ENCODE measurements around the gene TAF11L14. TPM values are rescaled to one million over a fixed set of nuclear protein-coding genes. Genes with fewer than 3 reads are reported as not detected.
"Not testable (repeated sequence)": the region's sequence is repeated elsewhere in the genome, so short reads cannot be mapped to it uniquely, and the experiment has no call there.

Gene TAF11L14
- total and polyA plus RNA-seq, 8 donors = not detected

DNA sequence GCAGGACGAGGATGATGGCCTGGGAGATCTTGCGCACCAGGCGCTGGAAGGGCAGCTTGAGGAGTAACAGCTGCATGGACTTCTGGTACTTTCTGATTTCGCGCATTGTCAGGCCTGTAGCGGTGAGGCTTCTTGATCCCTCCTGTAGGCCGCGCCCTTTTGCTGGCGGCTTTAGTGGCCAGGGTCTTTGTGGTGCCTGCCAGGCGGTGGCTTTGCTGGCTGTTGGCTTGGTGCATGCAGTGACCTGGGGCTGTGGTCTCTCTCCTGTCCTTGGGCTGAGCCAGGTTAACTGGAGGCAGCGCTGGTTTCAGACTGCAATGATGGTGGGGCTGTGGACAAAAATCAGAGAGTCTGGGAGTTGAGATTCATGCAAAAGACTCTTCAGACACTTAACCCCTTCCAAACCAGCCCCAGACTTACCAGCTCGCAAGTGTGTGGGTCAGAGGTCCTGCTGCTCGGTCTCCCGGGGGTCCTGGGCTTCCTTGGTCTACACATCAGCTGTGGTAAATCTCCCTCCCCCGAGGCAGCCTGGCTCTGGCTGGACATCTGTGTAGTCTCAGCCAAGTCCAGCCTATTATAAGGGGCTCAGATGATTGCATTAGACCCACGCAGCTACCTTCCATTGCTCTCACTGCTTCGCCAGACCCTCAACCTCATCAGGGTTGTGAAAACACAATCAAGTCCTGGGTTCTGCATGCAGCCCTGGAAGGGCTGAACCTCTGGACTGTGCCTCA is 19.2 kb upstream of the TAF11L14 start:
- peak in 1 of 4 donors; percentile 51 for DNase-seq
- Histone ChIP-seq H3K27ac (no peak overlapping the region), H3K36me3 (no peaks in the 10 kb centered on the region), H3K27me3 (no peaks in the 10 kb centered on the region), H3K4me3 (no peak overlapping the region), H3K4me1 (no peaks in the 10 kb centered on the region), H3K9me3 (no peaks in the 10 kb centered on the region)
- intact Hi-C loops (cut with DNase I) = no loop called here
- TF ChIP-seq, protein P1, sequence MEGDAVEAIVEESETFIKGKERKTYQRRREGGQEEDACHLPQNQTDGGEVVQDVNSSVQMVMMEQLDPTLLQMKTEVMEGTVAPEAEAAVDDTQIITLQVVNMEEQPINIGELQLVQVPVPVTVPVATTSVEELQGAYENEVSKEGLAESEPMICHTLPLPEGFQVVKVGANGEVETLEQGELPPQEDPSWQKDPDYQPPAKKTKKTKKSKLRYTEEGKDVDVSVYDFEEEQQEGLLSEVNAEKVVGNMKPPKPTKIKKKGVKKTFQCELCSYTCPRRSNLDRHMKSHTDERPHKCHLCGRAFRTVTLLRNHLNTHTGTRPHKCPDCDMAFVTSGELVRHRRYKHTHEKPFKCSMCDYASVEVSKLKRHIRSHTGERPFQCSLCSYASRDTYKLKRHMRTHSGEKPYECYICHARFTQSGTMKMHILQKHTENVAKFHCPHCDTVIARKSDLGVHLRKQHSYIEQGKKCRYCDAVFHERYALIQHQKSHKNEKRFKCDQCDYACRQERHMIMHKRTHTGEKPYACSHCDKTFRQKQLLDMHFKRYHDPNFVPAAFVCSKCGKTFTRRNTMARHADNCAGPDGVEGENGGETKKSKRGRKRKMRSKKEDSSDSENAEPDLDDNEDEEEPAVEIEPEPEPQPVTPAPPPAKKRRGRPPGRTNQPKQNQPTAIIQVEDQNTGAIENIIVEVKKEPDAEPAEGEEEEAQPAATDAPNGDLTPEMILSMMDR (IDR thresholded peaks at IDR 0.05) = no peak
- no peak for ATAC-seq

DNA sequence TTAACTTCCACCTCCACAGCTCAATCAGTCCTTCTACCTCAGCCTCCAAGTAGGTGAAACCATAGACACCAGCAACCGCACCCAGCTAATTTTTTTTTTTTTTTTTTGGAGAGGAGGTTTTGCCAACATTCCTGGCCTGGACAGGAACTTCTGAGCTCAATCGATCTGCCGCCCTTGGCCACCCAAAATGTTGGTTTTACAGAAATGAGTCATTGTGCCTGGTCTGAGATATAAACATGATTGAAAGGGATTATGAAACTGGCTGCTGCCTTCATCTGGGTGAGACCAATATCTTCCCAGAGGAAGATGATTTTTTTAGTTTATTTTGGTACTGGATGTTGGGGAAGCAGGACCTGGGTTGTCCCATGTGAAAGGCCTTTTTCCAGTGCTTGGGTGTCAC is 14.9 kb upstream of the TAF11L14 start:
- intact Hi-C loops (cut with DNase I) = no loop called here
- Histone ChIP-seq H3K9me3 (peaks cover 0 to 4% of the 10 kb centered on the region in 2 donors), H3K36me3 (no peaks in the 10 kb centered on the region), H3K27ac (no peak overlapping the region), H3K4me1 (no peaks in the 10 kb centered on the region), H3K4me3 (no peak overlapping the region), H3K27me3 (no peaks in the 10 kb centered on the region)
- TF ChIP-seq, protein P1 (IDR thresholded peaks at IDR 0.05) = no peak
- ATAC-seq (no peak), DNase-seq (no peak)

DNA sequence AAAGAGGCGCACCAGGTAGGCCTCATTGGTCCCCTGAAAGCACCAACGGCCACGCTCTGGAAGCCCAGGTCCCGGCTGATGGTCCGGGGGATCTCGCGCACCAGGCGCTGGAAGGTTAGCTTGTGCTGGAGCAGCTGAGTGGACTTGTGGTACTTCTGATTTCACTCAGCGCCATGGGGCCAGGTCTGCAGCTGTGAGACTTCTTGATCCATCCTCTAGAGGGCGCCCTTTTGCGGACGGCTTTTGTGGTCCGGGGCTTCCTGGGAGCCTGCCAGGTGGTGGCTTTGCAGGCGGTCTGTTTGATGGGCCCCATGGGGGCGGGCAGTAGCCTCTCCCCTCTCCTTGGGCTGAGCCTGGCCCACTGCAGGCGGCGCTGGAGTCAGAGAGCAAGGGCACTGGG is 13.6 kb upstream of the TAF11L14 start:
- no peak for ATAC-seq
- no peaks in the 10 kb centered on the region for H3K36me3 ChIP-seq
- H3K27ac ChIP-seq = no peak overlapping the region
- intact Hi-C loops (cut with DNase I) = no loop called here
- H3K4me1 ChIP-seq = no peaks in the 10 kb centered on the region
- DNase-seq = peak in 1 of 4 donors; percentile 71
- H3K4me3 ChIP-seq = no peak overlapping the region
- peaks cover 0 to 4% of the 10 kb centered on the region in 2 donors for H3K9me3 ChIP-seq
- H3K27me3 ChIP-seq = no peaks in the 10 kb centered on the region
- TF ChIP-seq, protein P1 (IDR thresholded peaks at IDR 0.05) = no peak

DNA sequence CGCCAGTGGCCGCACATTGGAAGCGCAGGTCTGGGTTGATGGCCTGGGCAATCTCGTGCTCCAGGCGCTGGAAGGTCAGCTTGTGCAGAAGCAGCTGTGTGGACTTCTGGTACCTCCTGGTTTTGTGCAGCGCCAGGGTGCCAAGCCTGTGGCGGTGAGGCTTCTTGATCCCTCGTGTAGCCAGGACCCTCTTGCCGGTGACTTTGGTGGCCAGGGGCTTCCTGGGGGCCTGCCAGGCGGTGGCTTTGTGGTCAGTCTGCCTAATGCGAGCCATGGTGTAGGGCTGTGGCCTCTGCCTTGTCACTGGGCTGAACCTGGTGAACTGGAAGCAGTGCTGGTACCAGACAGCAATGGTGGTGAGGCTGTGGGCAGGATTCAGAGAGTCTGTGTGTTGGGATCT is 8.6 kb upstream of the TAF11L14 start:
- intact Hi-C loops (cut with DNase I) = no loop called here
- ATAC-seq (no peak), DNase-seq (peak in 1 of 4 donors; percentile 65)
- Histone ChIP-seq H3K27ac (no peak overlapping the region), H3K27me3 (no peaks in the 10 kb centered on the region), H3K4me3 (no peak overlapping the region), H3K4me1 (no peaks in the 10 kb centered on the region), H3K9me3 (peaks cover 0 to 2% of the 10 kb centered on the region in 2 donors), H3K36me3 (no peaks in the 10 kb centered on the region)
- TF ChIP-seq, protein P1 (IDR thresholded peaks at IDR 0.05) = no peak

DNA sequence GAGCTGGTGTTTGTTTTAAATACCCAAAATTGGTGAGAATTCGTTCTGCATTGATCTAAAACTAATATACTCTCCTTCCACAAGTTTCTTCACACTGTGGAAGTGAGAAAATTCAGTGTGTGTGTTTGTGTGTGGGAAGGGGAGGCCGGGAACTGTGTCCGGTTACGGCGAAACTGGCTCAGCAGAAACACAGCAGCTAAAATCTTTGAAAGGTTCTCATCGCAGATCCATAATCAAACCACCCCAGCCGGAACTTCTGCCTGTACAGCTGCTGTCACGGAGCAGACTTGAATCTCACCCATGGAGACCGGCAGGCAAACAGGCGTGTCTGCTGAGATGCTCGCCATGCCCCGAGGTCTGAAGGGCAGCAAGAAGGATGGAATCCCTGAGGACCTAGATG is 2.5 kb upstream of the TAF11L14 start, which contains the start of gene TAF11L13:
TSS of gene TAF11L13 (plus strand) at position 301 of the 400 bp plus-strand sequence.
- ATAC-seq; H3K4me1 ChIP-seq; DNase-seq; intact Hi-C loops (cut with DNase I); H3K36me3 ChIP-seq; H3K27me3 ChIP-seq; H3K27ac ChIP-seq; H3K9me3 ChIP-seq; H3K4me3 ChIP-seq: not testable (repeated sequence)

DNA sequence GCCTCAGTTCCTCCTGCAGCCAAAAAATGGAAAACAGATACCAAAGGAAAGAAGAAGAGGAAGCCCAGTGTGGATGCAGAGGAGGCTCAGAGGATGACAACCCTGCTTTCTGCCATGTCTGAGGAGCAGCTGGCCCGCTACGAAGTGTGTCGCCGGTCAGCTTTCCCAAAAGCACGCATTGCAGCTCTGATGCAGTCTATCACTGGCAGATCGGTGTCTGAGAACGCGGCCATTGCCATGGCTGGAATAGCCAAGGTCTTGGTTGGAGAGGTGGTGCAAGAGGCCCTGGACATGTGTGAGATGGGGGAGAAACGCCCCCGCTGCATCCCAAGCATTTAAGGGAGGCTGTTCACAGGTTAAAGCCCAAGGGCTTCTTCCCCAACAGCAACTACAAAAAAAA is 15.0 kb downstream of the TAF11L14 start:
- H3K27ac ChIP-seq; intact Hi-C loops (cut with DNase I); H3K9me3 ChIP-seq; ATAC-seq; H3K4me3 ChIP-seq; H3K36me3 ChIP-seq; H3K4me1 ChIP-seq; DNase-seq; H3K27me3 ChIP-seq: not testable (repeated sequence)

DNA sequence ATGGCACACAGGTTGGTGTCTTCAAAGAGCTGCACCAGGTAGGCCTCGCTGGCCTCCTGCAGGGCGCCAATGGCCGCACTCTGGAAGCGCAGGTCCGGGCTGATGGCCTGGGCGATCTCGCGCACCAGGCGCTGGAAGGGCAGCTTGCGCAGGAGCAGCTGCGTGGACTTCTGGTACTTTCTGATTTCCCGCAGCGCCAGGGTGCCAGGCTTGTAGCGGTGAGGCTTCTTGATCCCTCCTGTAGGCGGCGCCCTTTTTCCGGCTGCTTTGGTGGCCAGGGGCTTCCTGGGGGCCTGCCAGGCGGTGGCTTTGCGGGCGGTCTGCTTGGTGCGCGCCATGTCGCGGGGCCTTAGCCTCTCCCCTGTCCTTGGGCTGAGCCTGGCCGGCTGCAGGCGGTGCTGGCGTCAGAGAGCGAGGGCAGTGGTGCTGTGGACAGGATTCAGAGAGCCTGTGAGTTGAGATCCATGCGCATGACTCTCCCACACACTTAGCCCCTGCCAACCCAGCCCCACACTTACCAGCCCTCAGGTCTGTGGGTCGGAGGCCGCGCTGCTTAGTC is 21.0 kb downstream of the TAF11L14 start:
- H3K4me3 ChIP-seq; DNase-seq; intact Hi-C loops (cut with DNase I); H3K4me1 ChIP-seq; H3K36me3 ChIP-seq; H3K9me3 ChIP-seq; H3K27me3 ChIP-seq; H3K27ac ChIP-seq; ATAC-seq: not testable (repeated sequence)
